BE2C (cell line): Measurements from ENCODE around the gene COPS9.

Experiments used
- DNase-seq: peaks from one replicate; pipeline ENCODE4 v3.0.0-alpha.2; 2020
- H3K27me3 ChIP-seq: fragments of 250-450 bp; sonication (Bioruptor Pico); 2 replicates; pipeline ENCODE4 v1.5.1; 2020; ENCODE audit warnings: mild to moderate bottlenecking
- H3K36me3 ChIP-seq: fragments of 250-450 bp; sonication (Bioruptor Pico); 2 replicates; pipeline ENCODE4 v1.5.1; 2020; ENCODE audit warnings: mild to moderate bottlenecking
- H3K4me1 ChIP-seq: fragments of 250-450 bp; sonication (Bioruptor Pico); 2 replicates; pipeline ENCODE4 v1.5.1; 2020
- H3K4me3 ChIP-seq: 2 replicates; pipeline ENCODE4 v1.5.1; 2011; ENCODE audit warnings: low read depth, low read length
- H3K9me3 ChIP-seq: fragments of 250-450 bp; sonication (Bioruptor Pico); 2 replicates; pipeline ENCODE4 v1.5.1; 2020
- TF ChIP-seq, protein P1 (sequence below): IDR thresholded peaks from 2 replicates; pipeline ENCODE4 v1.5.1; 2012; ENCODE audit warnings: mild to moderate bottlenecking, low read depth, low read length

The COPS9 gene

GRCh38 chr2:240123821-240124650, 12.1 kb downstream of the COPS9 start:
- TF ChIP-seq, protein P1, sequence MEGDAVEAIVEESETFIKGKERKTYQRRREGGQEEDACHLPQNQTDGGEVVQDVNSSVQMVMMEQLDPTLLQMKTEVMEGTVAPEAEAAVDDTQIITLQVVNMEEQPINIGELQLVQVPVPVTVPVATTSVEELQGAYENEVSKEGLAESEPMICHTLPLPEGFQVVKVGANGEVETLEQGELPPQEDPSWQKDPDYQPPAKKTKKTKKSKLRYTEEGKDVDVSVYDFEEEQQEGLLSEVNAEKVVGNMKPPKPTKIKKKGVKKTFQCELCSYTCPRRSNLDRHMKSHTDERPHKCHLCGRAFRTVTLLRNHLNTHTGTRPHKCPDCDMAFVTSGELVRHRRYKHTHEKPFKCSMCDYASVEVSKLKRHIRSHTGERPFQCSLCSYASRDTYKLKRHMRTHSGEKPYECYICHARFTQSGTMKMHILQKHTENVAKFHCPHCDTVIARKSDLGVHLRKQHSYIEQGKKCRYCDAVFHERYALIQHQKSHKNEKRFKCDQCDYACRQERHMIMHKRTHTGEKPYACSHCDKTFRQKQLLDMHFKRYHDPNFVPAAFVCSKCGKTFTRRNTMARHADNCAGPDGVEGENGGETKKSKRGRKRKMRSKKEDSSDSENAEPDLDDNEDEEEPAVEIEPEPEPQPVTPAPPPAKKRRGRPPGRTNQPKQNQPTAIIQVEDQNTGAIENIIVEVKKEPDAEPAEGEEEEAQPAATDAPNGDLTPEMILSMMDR: no peak
- H3K36me3 ChIP-seq: peaks cover 12% of the 10 kb centered on the region; the same call in 1 of the 2 replicates
- peaks cover 13% of the 10 kb centered on the region for H3K27me3 ChIP-seq
- no peaks in the 10 kb centered on the region for H3K4me1 ChIP-seq
- DNase-seq: no peak
- no peaks in the 10 kb centered on the region for H3K9me3 ChIP-seq
- no peak overlapping the region for H3K4me3 ChIP-seq

GRCh38 chr2:240121675-240122074, 14.4 kb downstream of the COPS9 start:
- Histone ChIP-seq H3K4me3 (no peak overlapping the region), H3K9me3 (no peaks in the 10 kb centered on the region), H3K27me3 (peaks cover 13% of the 10 kb centered on the region), H3K36me3 (no peaks in the 10 kb centered on the region), H3K4me1 (no peaks in the 10 kb centered on the region)
- no peak for DNase-seq
- TF ChIP-seq, protein P1: no peak

- DNase-seq: no peak
- Histone ChIP-seq H3K36me3 (no peaks in the 10 kb centered on the region), H3K4me1 (no peaks in the 10 kb centered on the region), H3K27me3 (peaks cover 13% of the 10 kb centered on the region), H3K9me3 (no peaks in the 10 kb centered on the region), H3K4me3 (no peak overlapping the region)
- TF ChIP-seq, protein P1: no peak
These were observed 14.9 kb downstream of the COPS9 start for GRCh38 chr2:240121190-240121589.

DNA sequence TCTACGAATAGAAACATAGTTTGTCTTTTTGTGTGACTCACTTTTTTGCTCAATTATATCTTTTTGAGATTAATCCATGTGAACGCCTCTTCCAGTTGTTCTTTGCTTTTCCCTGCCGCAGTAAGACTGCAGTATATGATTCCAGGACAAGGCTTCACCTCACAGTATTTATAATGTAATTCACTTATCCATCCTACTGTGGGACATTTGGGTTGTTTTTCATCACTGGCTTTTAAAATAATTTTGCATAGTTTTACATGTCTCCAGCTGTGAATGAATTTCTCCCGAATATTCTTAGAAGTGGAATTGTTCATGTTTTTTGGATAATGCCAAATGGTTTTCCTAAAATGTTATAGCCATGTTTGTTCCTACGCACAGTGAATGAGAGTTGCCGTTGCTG, 21.9 kb downstream of the COPS9 start:
- H3K4me1 ChIP-seq: no peaks in the 10 kb centered on the region
- H3K4me3 ChIP-seq: no peak overlapping the region
- peaks cover 22% of the 10 kb centered on the region for H3K27me3 ChIP-seq
- H3K36me3 ChIP-seq: no peaks in the 10 kb centered on the region
- H3K9me3 ChIP-seq: no peaks in the 10 kb centered on the region
- no peak for DNase-seq
- TF ChIP-seq, protein P1: no peak

- Histone ChIP-seq H3K27me3 (peaks cover 20% of the 10 kb centered on the region), H3K4me1 (no peaks in the 10 kb centered on the region), H3K4me3 (no peak overlapping the region), H3K36me3 (no peaks in the 10 kb centered on the region), H3K9me3 (no peaks in the 10 kb centered on the region)
- DNase-seq: no peak
- TF ChIP-seq, protein P1: no peak
These were observed 23.0 kb downstream of the COPS9 start for GRCh38 chr2:240112914-240113690.

DNA sequence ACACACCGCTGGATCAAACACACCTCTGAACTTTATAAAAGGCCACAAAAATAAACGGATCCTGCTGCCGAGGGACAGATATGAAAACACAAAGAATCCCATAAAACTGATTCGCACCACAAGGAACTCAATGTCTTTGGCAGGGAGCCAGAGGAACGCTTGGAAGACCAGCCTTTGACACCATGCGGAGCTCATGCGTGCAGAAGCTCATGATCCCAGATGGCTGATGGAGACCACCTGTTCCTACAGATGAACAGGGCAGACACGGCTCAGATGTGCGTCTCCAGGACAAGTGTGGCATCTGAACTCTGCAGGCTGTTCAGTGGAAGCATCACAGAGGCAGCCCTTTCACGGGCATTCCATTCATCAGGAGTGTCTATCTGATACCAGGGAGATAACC, 24.9 kb downstream of the COPS9 start:
- Histone ChIP-seq H3K9me3 (no peaks in the 10 kb centered on the region), H3K4me3 (no peak overlapping the region), H3K4me1 (no peaks in the 10 kb centered on the region), H3K27me3 (peaks cover 29% of the 10 kb centered on the region), H3K36me3 (no peaks in the 10 kb centered on the region)
- no peak for DNase-seq
- TF ChIP-seq, protein P1: no peak
